CD8-positive, alpha-beta memory T cell (primary cell): ENCODE results near the gene ACTL8. TPM values are rescaled to one million over a fixed set of nuclear protein-coding genes. Genes with fewer than 3 reads are reported as not detected.

Experiments used
- CTCF ChIA-PET: fragments of 350-600 bp; sonication (Branson Sonifier 250); formaldehyde crosslinking; loops from one replicate; lab custom pipeline; 2021; ENCODE audit warnings: antibody characterized with exemption; lab: Charles Lee
- POLR2A ChIA-PET: fragments of 350-600 bp; sonication (Branson Sonifier 250); formaldehyde crosslinking; loops from one replicate; lab custom pipeline; 2021; ENCODE audit warnings: antibody characterized with exemption; lab: Charles Lee
- DNase-seq, 5 donors: peaks; one replicate each; pipeline versions ENCODE4 v3.0.0 to v3.0.0-alpha.2; 2020 to 2022; ENCODE audit warnings: mixed read lengths in 1 of 5
- H3K27ac ChIP-seq: one replicate; pipeline ENCODE4 v1.7.0; 2013; ENCODE audit warnings: low read depth, mild to moderate bottlenecking, low read length, moderate library complexity
- H3K27me3 ChIP-seq: 2 replicates; pipeline ENCODE4 v1.7.0; 2013; ENCODE audit warnings: low read length, mild to moderate bottlenecking; ENCODE audit not compliant: insufficient read depth, poor library complexity, severe bottlenecking
- H3K36me3 ChIP-seq: 2 replicates; pipeline ENCODE4 v1.7.0; 2013; ENCODE audit warnings: mild to moderate bottlenecking, low read length, moderate library complexity; ENCODE audit not compliant: insufficient read depth
- H3K4me1 ChIP-seq: 2 replicates; pipeline ENCODE4 v1.7.0; 2013; ENCODE audit warnings: mild to moderate bottlenecking, low read length, moderate library complexity; ENCODE audit not compliant: insufficient read depth
- H3K4me3 ChIP-seq: 2 replicates; pipeline ENCODE4 v1.7.0; 2013; ENCODE audit warnings: mild to moderate bottlenecking, low read length
- H3K9me3 ChIP-seq: 2 replicates; pipeline ENCODE4 v1.7.0; 2013; ENCODE audit warnings: mild to moderate bottlenecking, low read length
- H3K27ac Mint-ChIP-seq, 8 donors: one replicate each; pipeline ENCODE4 v1.8.0; 2020 to 2021; ENCODE audit warnings: mixed read lengths in 8 of 8, mild to moderate bottlenecking in 6 of 8, inconsistent platforms in 3 of 8, moderate library complexity in 3 of 8
- H3K27me3 Mint-ChIP-seq, 2 donors: one replicate each; pipeline ENCODE4 v1.8.0; 2020 to 2021; ENCODE audit warnings: mixed read lengths in 2 of 2, mild to moderate bottlenecking in 1 of 2, moderate library complexity in 1 of 2
- H3K36me3 Mint-ChIP-seq, 3 donors: one replicate each; pipeline ENCODE4 v1.8.0; 2020 to 2021; ENCODE audit warnings: mixed read lengths in 3 of 3, inconsistent platforms in 1 of 3, mild to moderate bottlenecking in 1 of 3
- H3K4me1 Mint-ChIP-seq, 3 donors: one replicate each; pipeline ENCODE4 v1.8.0; 2020 to 2021; ENCODE audit warnings: mixed read lengths in 3 of 3, inconsistent platforms in 1 of 3, mild to moderate bottlenecking in 1 of 3
- H3K4me3 Mint-ChIP-seq, 7 donors: one replicate each; pipeline ENCODE4 v1.8.0; 2020 to 2021; ENCODE audit warnings: mixed read lengths in 7 of 7, mild to moderate bottlenecking in 6 of 7, moderate library complexity in 4 of 7, inconsistent platforms in 2 of 7
- H3K9me3 Mint-ChIP-seq, 5 donors: one replicate each; pipeline ENCODE4 v1.8.0; 2020 to 2022; ENCODE audit warnings: mixed read lengths in 5 of 5, mild to moderate bottlenecking in 3 of 5, moderate library complexity in 2 of 5, inconsistent platforms in 1 of 5
- polyA plus RNA-seq: library from polyadenylated mRNA; unstranded; fragments of 300-500 nt; fragmentation: Illumina TruSeq; gene quantifications from one replicate; pipeline ENCODE4 v1.2.3, GENCODE V29; 2021
- total RNA-seq, 2 experiments: library from RNA; stranded (reverse); gene quantifications; one replicate each; pipeline ENCODE4 v1.2.3, GENCODE V29; 2021

The ACTL8 gene
- total and polyA plus RNA-seq, 3 experiments from 2014 or later = not detected

DNA sequence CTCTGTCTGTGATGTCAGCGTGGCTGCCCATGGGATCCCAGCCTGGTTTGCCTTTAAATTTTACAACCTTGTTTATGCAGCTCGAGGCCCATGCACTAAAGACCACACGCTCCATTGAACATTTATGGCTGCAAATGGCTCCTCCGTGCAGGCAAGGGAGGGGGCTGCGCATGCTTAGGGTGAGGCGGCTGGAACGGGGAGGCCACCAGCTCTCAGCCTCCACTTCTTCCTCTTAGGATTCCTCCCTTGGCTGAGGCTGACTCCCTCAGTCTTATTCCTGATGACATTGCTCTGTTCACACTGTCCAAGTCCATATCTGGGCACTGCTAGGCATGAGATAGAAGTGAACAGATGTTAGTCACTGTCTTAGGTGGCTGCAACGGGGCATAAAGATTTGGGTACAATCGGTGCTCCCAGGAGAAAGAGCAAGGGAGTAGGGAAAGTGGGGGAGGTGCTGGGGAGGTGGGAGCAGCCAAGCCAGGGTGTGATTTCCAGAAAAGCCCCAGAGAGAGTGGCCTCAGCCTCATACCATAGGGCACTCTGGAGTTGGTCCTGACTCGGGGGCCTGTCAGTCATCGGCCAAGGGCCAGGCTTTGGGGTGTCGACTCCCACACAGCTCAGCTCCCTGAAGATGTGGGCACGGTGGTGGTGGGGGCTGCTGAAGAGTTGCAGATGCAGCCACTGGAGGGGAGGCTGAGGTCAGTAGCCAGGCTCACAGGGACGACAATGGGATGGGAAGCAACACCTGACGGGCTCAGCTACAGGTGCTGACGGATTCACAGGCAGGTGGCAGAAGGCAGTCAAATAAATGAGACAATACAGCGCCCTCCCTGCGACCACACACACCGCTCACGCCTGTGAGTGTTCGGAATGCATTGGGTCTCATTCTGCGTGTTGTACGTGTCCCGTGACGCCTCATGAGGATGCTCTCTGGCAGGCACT is 37.3 kb upstream of the ACTL8 start:
- no peak overlapping the region for H3K27ac ChIP-seq
- POLR2A ChIA-PET = no interaction called here
- H3K4me1 Mint-ChIP-seq = no peaks in the 10 kb centered on the region
- H3K9me3 ChIP-seq = no peaks in the 10 kb centered on the region
- no peaks in the 10 kb centered on the region for H3K36me3 ChIP-seq
- H3K36me3 Mint-ChIP-seq = no peaks in the 10 kb centered on the region
- peaks cover 6 to 11% of the 10 kb centered on the region in 2 donors for H3K27me3 Mint-ChIP-seq
- H3K27me3 ChIP-seq = no peaks in the 10 kb centered on the region
- H3K9me3 Mint-ChIP-seq = no peaks in the 10 kb centered on the region
- CTCF ChIA-PET = no interaction called here
- no peak for DNase-seq
- no peak overlapping the region for H3K4me3 ChIP-seq
- no peak overlapping the region for H3K27ac Mint-ChIP-seq
- no peak overlapping the region for H3K4me3 Mint-ChIP-seq
- H3K4me1 ChIP-seq = no peaks in the 10 kb centered on the region

- H3K4me1 Mint-ChIP-seq = no peaks in the 10 kb centered on the region
- H3K27me3 Mint-ChIP-seq = peaks cover 4 to 9% of the 10 kb centered on the region in 2 donors
- H3K36me3 ChIP-seq = no peaks in the 10 kb centered on the region
- no peaks in the 10 kb centered on the region for H3K9me3 Mint-ChIP-seq
- no peaks in the 10 kb centered on the region for H3K36me3 Mint-ChIP-seq
- no peak overlapping the region for H3K27ac Mint-ChIP-seq
- DNase-seq = no peak
- no peaks in the 10 kb centered on the region for H3K27me3 ChIP-seq
- H3K27ac ChIP-seq = no peak overlapping the region
- H3K4me3 Mint-ChIP-seq = no peak overlapping the region
- ChIA-PET CTCF (no interaction called here), POLR2A (no interaction called here)
- no peaks in the 10 kb centered on the region for H3K4me1 ChIP-seq
- H3K4me3 ChIP-seq = no peak overlapping the region
- H3K9me3 ChIP-seq = no peaks in the 10 kb centered on the region
Observed at GRCh38 chr1:17719874-17720273, 35.3 kb upstream of the ACTL8 start.

DNA sequence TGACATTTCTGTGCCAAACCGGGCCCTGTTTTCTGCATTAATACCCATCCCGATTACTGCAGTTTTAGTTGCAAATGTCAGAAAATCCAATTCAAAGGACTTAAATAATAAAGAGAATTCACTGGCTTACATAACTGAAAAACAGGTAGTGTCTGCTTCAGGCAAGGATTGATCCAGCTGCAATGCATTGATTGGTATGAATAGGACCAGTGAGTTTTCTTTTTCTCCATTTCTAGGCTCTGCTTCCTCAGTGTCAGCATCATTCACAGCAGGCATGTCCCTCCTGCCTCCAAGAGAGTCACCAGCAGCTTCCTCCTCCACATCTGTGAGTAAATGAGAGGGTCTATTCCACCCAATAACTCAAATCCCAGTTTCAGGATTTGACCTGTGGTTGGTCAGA is 33.7 kb upstream of the ACTL8 start:
- H3K4me1 ChIP-seq = no peaks in the 10 kb centered on the region
- no peak overlapping the region for H3K4me3 ChIP-seq
- no peaks in the 10 kb centered on the region for H3K27me3 ChIP-seq
- no peak overlapping the region for H3K4me3 Mint-ChIP-seq
- H3K36me3 Mint-ChIP-seq = no peaks in the 10 kb centered on the region
- no peak overlapping the region for H3K27ac Mint-ChIP-seq
- H3K27me3 Mint-ChIP-seq = peaks cover 2 to 12% of the 10 kb centered on the region in 2 donors
- DNase-seq = no peak
- ChIA-PET CTCF (no interaction called here), POLR2A (no interaction called here)
- no peaks in the 10 kb centered on the region for H3K9me3 Mint-ChIP-seq
- no peaks in the 10 kb centered on the region for H3K9me3 ChIP-seq
- H3K27ac ChIP-seq = no peak overlapping the region
- H3K36me3 ChIP-seq = no peaks in the 10 kb centered on the region
- no peaks in the 10 kb centered on the region for H3K4me1 Mint-ChIP-seq

DNA sequence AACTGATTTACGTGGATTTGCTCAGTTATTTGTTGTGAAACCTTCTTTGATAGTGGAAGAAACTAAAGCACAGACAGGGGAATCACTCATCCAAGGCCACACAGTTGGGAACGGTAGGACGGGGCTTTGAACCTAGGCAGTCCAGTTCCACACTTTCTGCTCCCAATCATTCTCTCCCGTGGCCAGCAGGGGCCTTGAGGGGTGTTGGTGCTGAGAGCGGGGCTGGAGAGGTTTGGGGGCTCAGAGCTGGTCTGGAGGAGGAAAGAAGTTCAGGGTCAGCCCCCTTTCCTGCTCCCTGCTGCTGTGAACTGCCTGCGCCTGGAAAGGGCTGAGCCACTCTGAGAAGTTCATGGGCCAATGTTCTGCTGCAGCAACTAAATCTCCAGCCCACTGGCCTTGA is 31.4 kb upstream of the ACTL8 start:
- POLR2A ChIA-PET = no interaction called here
- CTCF ChIA-PET = no interaction called here
- Histone ChIP-seq H3K9me3 (no peaks in the 10 kb centered on the region), H3K27me3 (no peaks in the 10 kb centered on the region), H3K4me3 (no peak overlapping the region), H3K36me3 (no peaks in the 10 kb centered on the region), H3K27ac (no peak overlapping the region), H3K4me1 (no peaks in the 10 kb centered on the region)
- H3K4me3 Mint-ChIP-seq = no peak overlapping the region
- no peaks in the 10 kb centered on the region for H3K4me1 Mint-ChIP-seq
- no peak for DNase-seq
- H3K9me3 Mint-ChIP-seq = no peaks in the 10 kb centered on the region
- no peak overlapping the region for H3K27ac Mint-ChIP-seq
- H3K27me3 Mint-ChIP-seq = peaks cover under 1 to 13% of the 10 kb centered on the region in 2 donors
- H3K36me3 Mint-ChIP-seq = no peaks in the 10 kb centered on the region

- no peak overlapping the region for H3K4me3 ChIP-seq
- H3K9me3 Mint-ChIP-seq = no peaks in the 10 kb centered on the region
- CTCF ChIA-PET = no interaction called here
- no peaks in the 10 kb centered on the region for H3K36me3 Mint-ChIP-seq
- DNase-seq = no peak
- H3K27ac Mint-ChIP-seq = peak overlapping the region in 1 of 8 donors; percentile 89
- H3K36me3 ChIP-seq = no peaks in the 10 kb centered on the region
- no peaks in the 10 kb centered on the region for H3K27me3 ChIP-seq
- H3K4me1 ChIP-seq = no peaks in the 10 kb centered on the region
- POLR2A ChIA-PET = no interaction called here
- H3K27ac ChIP-seq = no peak overlapping the region
- no peaks in the 10 kb centered on the region for H3K4me1 Mint-ChIP-seq
- H3K27me3 Mint-ChIP-seq = peaks cover 0 to 16% of the 10 kb centered on the region in 2 donors
- no peak overlapping the region for H3K4me3 Mint-ChIP-seq
- no peaks in the 10 kb centered on the region for H3K9me3 ChIP-seq
Observed at GRCh38 chr1:17724150-17724549, 31.0 kb upstream of the ACTL8 start.

DNA sequence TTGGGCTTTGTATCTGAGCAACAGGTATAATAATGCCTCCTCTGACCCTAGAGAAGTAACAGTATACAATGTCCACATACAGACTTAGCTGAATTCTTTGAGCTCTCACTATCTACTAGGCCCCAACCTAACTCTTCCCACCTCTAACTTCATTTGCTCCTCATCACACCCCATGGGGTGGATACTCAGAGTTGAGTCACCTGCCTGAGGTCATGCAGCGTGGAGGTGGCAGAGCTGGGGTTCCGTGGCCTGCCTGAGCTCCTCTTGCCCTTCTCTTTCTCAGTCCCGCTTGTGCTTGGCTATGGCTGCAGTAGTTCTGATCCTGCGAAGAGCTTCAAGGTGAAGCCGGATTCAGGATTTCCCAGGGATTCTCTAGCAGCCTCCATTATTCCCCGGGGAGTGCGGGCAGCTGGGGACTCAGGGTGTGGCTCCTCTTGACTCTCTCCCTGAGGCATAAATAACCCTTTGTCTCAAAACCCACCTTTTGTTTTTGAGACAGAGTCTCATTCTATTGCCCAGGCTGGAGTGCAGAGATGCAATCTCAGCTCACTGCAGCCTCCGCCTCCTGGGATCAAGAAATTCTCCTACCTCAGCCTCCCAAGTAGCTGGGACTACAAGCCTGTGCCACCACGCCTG is 29.9 kb upstream of the ACTL8 start:
- Mint-ChIP-seq H3K9me3 (no peaks in the 10 kb centered on the region), H3K4me3 (no peak overlapping the region), H3K27me3 (peaks cover 0 to 16% of the 10 kb centered on the region in 2 donors), H3K36me3 (no peaks in the 10 kb centered on the region), H3K4me1 (no peaks in the 10 kb centered on the region), H3K27ac (no peak overlapping the region)
- Histone ChIP-seq H3K9me3 (no peaks in the 10 kb centered on the region), H3K36me3 (no peaks in the 10 kb centered on the region), H3K4me1 (no peaks in the 10 kb centered on the region), H3K4me3 (no peak overlapping the region), H3K27ac (no peak overlapping the region), H3K27me3 (no peaks in the 10 kb centered on the region)
- ChIA-PET POLR2A (no interaction called here), CTCF (no interaction called here)
- DNase-seq = no peak

DNA sequence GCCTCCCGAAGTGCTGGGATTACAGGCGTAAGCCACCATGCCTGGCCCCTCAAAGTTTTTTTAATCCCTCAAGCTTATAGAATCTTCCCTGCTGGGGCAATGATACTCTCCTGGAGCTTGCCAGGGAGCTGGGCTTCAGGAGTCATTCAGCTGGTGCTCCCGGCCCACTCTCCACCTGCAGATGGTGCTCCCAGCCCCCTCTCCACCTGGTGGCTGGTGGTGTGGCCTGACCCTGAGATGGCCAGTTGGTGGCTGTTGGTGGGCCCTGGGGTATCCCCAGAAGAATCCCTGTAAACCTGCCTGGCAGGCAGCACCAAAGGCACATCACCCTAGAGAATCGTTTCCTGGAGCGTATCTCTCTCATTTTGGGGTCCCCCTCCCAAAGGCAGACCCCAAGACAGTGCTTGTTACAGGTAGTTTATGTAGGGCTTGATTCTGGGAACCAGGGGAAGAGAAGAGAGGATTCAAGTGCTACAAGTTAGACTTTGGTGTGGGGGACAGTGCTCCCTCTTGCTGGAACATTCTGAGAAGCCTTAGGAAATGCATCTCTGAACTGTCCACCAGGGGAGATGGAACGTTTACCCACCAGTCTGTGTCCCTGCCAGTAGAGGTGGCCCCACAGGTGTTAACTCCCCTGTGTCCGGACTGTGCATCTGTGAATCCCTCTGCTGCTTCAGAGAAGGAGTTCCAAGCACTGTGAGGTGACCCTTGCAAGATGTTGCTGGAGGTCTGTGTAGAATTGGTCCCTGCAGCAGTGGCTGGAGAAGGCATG is 29.1 kb upstream of the ACTL8 start:
- Mint-ChIP-seq H3K9me3 (no peaks in the 10 kb centered on the region), H3K36me3 (no peaks in the 10 kb centered on the region), H3K4me3 (no peak overlapping the region), H3K27me3 (peaks cover 0 to 20% of the 10 kb centered on the region in 2 donors), H3K27ac (no peak overlapping the region), H3K4me1 (no peaks in the 10 kb centered on the region)
- H3K4me3 ChIP-seq = no peak overlapping the region
- no peaks in the 10 kb centered on the region for H3K9me3 ChIP-seq
- no peaks in the 10 kb centered on the region for H3K36me3 ChIP-seq
- ChIA-PET CTCF (no interaction called here), POLR2A (no interaction called here)
- no peak overlapping the region for H3K27ac ChIP-seq
- DNase-seq = no peak
- H3K27me3 ChIP-seq = no peaks in the 10 kb centered on the region
- H3K4me1 ChIP-seq = no peaks in the 10 kb centered on the region
